Neuron (in vitro differentiated cells): ENCODE results near the gene DBH.

ENCODE experiments used
- H2AFZ ChIP-seq: one replicate; pipeline ENCODE4 v1.6.1; 2013; ENCODE audit warnings: low read depth, mild to moderate bottlenecking, inconsistent platforms, low read length, moderate library complexity
- H3K27me3 ChIP-seq: one replicate; pipeline ENCODE4 v1.6.1; 2013; ENCODE audit warnings: low read length; ENCODE audit not compliant: insufficient read depth
- H3K36me3 ChIP-seq: one replicate; pipeline ENCODE4 v1.6.1; 2013; ENCODE audit warnings: low read length; ENCODE audit not compliant: insufficient read depth
- H3K4me1 ChIP-seq: one replicate; pipeline ENCODE4 v1.6.1; 2013; ENCODE audit warnings: low read length; ENCODE audit not compliant: insufficient read depth
- H3K4me3 ChIP-seq: 2 replicates; pipeline ENCODE4 v1.5.1; 2013; ENCODE audit warnings: mild to moderate bottlenecking, low read length, moderate library complexity
- H3K9me3 ChIP-seq: one replicate; pipeline ENCODE4 v1.6.1; 2013; ENCODE audit warnings: low read length

Gene DBH

DNA sequence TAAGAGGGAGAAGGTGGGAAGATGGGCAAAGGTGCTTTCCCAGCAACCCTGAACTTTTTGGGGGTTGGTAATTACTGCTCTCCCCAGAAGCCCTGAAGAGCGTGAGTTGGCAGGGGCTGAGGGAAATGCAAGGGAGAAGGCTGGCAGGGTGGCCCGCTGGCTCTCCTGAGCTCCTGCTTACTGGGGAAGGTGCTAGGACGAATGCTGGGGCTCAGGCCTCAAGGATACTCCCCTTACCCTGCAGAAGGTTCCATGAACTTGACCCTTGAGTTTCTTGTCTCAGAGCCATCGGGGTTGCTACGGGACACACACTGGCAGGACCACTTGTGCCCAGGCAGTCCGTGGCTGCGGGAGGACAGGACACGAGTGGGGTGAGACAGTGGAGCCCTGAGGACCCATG, 28.2 kb upstream of the DBH start:
- H2AFZ ChIP-seq: no peak overlapping the region
- H3K36me3 ChIP-seq: no peaks in the 10 kb centered on the region
- H3K4me1 ChIP-seq: no peaks in the 10 kb centered on the region
- H3K9me3 ChIP-seq: peaks cover 2% of the 10 kb centered on the region
- H3K4me3 ChIP-seq: no peak overlapping the region
- peaks cover 75% of the 10 kb centered on the region for H3K27me3 ChIP-seq

- H3K9me3 ChIP-seq: peaks cover 2% of the 10 kb centered on the region
- H2AFZ ChIP-seq: no peak overlapping the region
- peaks cover 77% of the 10 kb centered on the region for H3K27me3 ChIP-seq
- H3K4me1 ChIP-seq: no peaks in the 10 kb centered on the region
- H3K4me3 ChIP-seq: no peak overlapping the region
- no peaks in the 10 kb centered on the region for H3K36me3 ChIP-seq
Observed at GRCh38 chr9:133608382-133608781, 27.8 kb upstream of the DBH start.

DNA sequence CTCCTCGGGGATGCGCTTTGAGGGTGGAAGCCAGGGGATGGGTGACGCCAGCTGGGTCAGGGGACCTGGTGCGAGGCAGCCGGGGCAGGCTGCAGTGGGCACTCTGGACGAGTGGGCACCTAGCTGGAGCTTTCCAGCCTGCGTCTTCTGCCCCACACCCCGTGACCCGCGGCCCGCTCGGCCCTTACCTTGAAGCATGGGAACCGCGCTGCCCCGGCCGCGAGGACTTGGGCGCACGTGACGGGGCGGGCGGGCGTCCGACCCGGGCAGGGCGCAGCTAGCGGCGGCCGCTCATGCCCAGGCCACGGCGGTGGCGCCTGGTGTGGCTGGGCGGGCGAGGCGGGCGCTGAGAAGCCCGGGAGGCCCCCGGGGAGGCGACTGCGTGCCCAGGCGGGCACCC, 27.3 kb upstream of the DBH start:
- Histone ChIP-seq H3K27me3 (peaks cover 78% of the 10 kb centered on the region), H3K4me1 (no peaks in the 10 kb centered on the region), H3K4me3 (no peak overlapping the region), H3K9me3 (peaks cover 2% of the 10 kb centered on the region), H3K36me3 (no peaks in the 10 kb centered on the region), H2AFZ (no peak overlapping the region)

DNA sequence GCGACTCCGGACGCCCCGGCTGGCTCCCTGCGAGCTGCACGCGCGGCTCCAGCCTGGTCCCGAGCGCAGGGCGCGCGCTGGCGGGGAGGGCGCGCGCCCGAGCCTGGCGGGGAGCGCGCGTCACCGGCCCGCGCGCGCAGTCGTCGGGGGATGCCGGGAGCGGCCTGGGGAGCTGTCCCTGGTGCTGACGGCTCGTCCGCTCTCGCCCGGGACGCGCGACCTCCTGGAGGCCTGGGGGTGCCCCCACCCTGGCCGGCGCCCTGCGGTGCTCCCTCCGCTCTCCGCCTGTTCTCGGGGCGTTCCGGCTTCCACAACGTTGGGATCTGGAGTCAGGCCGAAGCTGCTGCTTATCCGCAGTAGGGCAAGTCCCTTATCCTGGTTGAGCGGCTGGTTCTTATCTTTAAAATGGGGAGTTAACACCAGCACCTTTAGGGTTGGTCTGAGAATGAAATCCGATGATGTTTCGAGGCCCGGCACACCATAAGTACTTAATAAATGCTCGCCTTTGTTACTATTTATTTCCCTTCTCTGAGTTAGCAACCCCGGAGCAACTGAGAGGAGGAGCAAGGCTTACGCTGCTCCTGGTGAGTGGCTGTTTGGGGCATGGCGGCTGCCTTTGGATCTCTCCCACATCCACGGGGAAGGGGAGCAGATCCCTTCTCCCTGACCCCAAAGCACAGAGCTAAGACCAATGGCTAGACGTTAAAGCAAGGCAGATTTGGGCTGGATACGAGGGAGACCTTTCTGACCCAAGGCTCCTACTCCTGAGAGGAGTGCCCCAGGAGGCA, 26.7 kb upstream of the DBH start, which contains the start of gene FAM163B:
Gene FAM163B, minus strand, starts transcription at position 79 of the 788 bp plus-strand sequence. CDS start 29,166 bp downstream, outside the sequence.
- Histone ChIP-seq H3K36me3 (no peaks in the 10 kb centered on the region), H2AFZ (no peak within 1 kb of the TSS), H3K27me3 (peaks cover 77% of the 10 kb centered on the region), H3K4me1 (peaks cover 6% of the 10 kb centered on the region), H3K4me3 (no peak within 1 kb of the TSS), H3K9me3 (peaks cover 2% of the 10 kb centered on the region)

GRCh38 chr9:133610845-133611244, 25.3 kb upstream of the DBH start:
- Histone ChIP-seq H3K27me3 (peaks cover 68% of the 10 kb centered on the region), H3K9me3 (peaks cover 2% of the 10 kb centered on the region)

GRCh38 chr9:133612051-133612450, 24.1 kb upstream of the DBH start:
- H3K27me3 ChIP-seq: peaks cover 61% of the 10 kb centered on the region
- H3K36me3 ChIP-seq: no peaks in the 10 kb centered on the region
- H3K4me1 ChIP-seq: peaks cover 9% of the 10 kb centered on the region
- peaks cover 2% of the 10 kb centered on the region for H3K9me3 ChIP-seq
- H2AFZ ChIP-seq: no peak overlapping the region
- no peak overlapping the region for H3K4me3 ChIP-seq

More at GRCh38 chr9:133610845-133611244, 25.3 kb upstream of the DBH start:
- Histone ChIP-seq H3K4me1 (peaks cover 9% of the 10 kb centered on the region), H3K4me3 (no peak overlapping the region), H3K36me3 (no peaks in the 10 kb centered on the region), H2AFZ (no peak overlapping the region)

DNA sequence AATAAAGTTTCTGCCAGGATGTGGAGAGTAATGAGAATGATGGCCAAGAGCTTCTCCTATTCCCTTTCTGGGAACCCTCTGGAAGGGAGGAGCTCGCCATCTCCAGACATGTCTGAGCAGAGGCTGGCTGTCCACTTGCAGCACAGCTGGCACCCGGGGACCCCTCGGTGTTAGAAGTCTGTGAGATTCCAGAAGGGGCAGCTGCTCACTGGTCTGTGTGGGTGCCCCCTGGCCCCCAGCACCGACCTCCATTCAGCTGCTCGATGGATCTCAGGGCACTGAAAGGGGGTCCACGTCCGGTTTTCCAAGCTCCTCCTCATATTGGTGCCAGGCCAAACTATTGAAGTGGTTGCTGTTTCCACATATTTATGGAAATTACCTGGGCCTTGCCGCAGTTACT, 23.3 kb upstream of the DBH start:
- peaks cover 9% of the 10 kb centered on the region for H3K4me1 ChIP-seq
- H3K27me3 ChIP-seq: peaks cover 57% of the 10 kb centered on the region
- H2AFZ ChIP-seq: no peak overlapping the region
- H3K36me3 ChIP-seq: no peaks in the 10 kb centered on the region
- H3K4me3 ChIP-seq: no peak overlapping the region
- H3K9me3 ChIP-seq: peaks cover 2% of the 10 kb centered on the region

DNA sequence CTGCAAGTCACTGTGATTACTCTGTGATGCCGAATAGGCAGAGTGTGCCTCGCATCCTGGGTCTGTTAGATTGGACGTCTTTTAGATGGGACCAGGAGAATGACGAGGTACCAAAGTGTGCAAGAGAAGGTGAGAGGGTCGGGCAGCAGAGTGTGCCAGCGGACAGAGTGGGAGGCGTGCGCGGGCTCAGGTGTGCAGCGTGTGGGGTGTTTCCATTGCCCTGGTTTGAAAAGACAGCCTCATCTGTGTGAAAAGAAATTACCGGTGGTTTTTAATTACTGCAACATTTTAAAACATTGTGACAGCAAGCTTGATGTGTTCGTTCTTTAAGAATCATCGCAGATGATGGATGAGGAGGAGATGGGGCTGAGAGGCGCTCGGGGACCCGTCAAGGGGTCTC, 22.7 kb upstream of the DBH start:
- Histone ChIP-seq H3K36me3 (no peaks in the 10 kb centered on the region), H3K4me3 (no peak overlapping the region), H2AFZ (no peak overlapping the region), H3K27me3 (peaks cover 55% of the 10 kb centered on the region), H3K4me1 (peaks cover 9% of the 10 kb centered on the region), H3K9me3 (peaks cover 2% of the 10 kb centered on the region)

DNA sequence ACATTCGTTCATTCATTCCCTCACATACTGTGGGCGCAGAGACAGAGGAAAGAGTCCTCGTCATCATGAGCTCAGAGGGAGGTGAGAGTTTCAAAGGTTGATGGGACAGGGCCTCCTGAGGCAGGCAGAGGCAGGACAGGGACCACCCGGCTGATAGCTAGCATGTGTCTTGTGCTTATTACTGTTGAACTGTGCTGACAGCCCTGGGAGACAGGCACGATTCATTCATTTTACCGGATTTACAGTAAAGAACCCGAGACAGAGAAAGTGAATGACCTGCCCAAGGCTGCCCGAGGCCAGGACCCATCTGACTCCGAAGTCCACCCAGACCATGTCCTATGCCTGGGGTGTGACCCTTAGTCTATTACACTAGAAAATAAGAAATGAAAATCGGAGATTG, 22.1 kb upstream of the DBH start:
- H3K27me3 ChIP-seq: peaks cover 51% of the 10 kb centered on the region
- no peak overlapping the region for H2AFZ ChIP-seq
- peaks cover 9% of the 10 kb centered on the region for H3K4me1 ChIP-seq
- H3K9me3 ChIP-seq: peaks cover 2% of the 10 kb centered on the region
- no peaks in the 10 kb centered on the region for H3K36me3 ChIP-seq
- no peak overlapping the region for H3K4me3 ChIP-seq

GRCh38 chr9:133614678-133615077, 21.5 kb upstream of the DBH start:
- H3K4me1 ChIP-seq: peaks cover 9% of the 10 kb centered on the region
- no peak overlapping the region for H3K4me3 ChIP-seq
- no peaks in the 10 kb centered on the region for H3K36me3 ChIP-seq
- peaks cover 47% of the 10 kb centered on the region for H3K27me3 ChIP-seq
- peaks cover 2% of the 10 kb centered on the region for H3K9me3 ChIP-seq
- H2AFZ ChIP-seq: no peak overlapping the region

DNA sequence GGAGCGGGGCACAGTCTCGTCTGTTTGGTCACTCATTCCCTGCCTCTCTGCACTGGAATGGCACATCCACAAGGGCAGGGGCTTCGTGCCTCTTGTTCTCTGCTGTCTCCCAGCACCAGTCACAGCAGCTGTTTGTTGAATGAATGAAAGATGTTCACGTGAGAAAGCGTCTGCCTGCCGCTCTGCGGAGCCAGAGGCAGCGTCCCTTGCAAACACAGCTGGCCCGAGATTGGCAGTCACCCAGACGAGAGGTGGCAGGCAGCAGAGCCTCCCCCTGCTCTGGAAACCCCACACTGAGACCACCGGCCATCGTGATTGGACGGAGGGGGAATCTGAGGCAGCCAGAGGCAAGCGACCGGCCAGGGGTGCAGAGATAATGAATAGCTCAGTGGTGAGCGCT, 21.0 kb upstream of the DBH start:
- Histone ChIP-seq H3K36me3 (no peaks in the 10 kb centered on the region), H2AFZ (no peak overlapping the region), H3K27me3 (peaks cover 43% of the 10 kb centered on the region), H3K9me3 (no peaks in the 10 kb centered on the region), H3K4me1 (peaks cover 9% of the 10 kb centered on the region), H3K4me3 (no peak overlapping the region)

- H3K27me3 ChIP-seq: peaks cover 40% of the 10 kb centered on the region
Observed at GRCh38 chr9:133615606-133616188, 20.5 kb upstream of the DBH start.

DNA sequence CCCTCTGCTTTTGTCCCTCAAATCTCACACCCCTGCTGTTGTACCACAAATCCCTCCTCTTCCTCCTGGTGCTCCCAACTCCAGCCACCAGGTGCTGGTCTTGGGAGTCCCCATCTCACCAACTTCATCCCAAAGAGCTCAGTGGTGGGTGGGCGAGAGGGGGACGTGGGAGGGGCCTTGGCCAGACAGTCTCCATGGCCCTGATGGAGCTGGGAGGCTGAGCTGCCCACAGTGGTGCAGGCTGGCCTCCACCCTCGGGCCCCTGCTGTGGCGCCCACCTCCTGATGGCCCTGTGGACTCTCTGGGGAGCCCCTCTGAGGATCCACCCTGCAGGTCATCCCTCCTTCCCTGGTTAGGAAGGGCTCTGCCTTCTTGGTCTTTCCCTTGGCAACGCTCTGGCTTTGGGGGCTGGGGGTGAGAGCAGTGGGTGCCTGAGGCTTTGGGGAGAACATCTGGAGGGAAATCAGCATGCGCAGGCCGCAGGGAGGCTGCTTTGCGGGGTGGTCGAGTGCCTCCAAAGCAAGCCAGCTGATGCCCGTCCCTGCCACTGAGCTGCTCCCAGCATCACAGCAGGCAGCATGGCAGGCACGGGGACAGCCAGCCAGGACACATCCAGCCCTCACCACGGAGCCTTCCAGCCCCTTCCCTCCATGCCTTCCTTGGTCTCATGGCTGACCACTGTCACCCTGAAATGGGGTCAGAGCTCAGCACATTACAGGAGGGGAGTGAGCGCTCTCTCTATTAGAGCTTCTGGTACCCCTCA, 19.3 kb upstream of the DBH start:
- no peaks in the 10 kb centered on the region for H3K36me3 ChIP-seq
- no peaks in the 10 kb centered on the region for H3K9me3 ChIP-seq
- H3K27me3 ChIP-seq: peaks cover 37% of the 10 kb centered on the region
- peaks cover 9% of the 10 kb centered on the region for H3K4me1 ChIP-seq
- H2AFZ ChIP-seq: no peak overlapping the region
- H3K4me3 ChIP-seq: no peak overlapping the region

More at GRCh38 chr9:133615606-133616188, 20.5 kb upstream of the DBH start:
- Histone ChIP-seq H3K4me1 (peaks cover 9% of the 10 kb centered on the region), H3K4me3 (no peak overlapping the region), H3K36me3 (no peaks in the 10 kb centered on the region), H2AFZ (no peak overlapping the region), H3K9me3 (no peaks in the 10 kb centered on the region)
